GM19468 (cell line): ENCODE data around the gene PLXNB3.
"Not testable (repeated sequence)": the region's sequence is repeated elsewhere in the genome, so short reads cannot be mapped to it uniquely, and the experiment has no call there.

ENCODE experiments used
- ATAC-seq: cut with Tn5 transposase; IDR thresholded peaks from one replicate; pipeline ENCODE4 v1.9.1; 2021; ENCODE audit warnings: mild to moderate bottlenecking, moderate library complexity, moderate number of reproducible peaks; ENCODE audit not compliant: unreplicated experiment; ENCODE audit errors: extremely low read depth

PLXNB3 gene

DNA sequence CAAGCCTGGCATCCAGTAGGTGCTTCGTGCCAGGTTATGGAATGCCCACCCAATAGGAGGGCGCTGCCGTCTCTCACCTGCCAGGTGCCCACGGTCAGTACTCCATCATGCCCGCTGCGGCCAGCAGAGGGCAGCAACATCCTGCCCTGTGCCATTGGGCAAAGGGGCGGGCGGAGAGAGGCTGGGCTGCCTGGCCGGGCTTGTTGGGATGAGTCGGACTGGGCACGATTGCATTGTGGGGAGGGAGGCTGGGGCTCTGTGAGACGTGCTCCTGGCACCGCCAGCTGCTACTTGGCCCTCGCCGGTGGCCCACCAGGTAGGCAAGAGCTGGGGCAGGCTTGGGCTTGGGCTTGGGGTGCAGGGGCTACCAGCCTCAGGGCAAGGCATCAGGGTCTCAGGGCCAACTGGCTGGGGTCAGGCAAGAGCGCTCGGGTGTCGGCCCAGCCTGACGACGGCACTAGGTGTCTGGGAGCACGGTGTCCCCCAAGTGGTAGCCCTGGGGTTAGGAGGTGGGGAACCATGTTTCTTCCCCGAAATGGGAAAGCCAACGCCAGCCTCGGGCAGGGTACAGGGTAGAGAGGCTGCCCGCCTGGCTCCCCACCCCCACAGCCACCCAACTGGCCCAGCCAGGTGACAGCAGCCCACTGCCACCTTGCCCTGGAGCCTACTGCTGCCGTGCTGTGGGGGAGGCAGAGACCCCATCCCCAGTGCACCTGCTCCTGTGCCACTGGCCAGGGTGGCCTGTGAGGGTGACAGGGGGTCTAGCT, at the start of gene PLXNB3:
TSS of gene PLXNB3 (plus strand) at position 261 of the 767 bp plus-strand sequence. CDS start 1,287 bp downstream, outside the sequence.
- ATAC-seq = no peak

DNA sequence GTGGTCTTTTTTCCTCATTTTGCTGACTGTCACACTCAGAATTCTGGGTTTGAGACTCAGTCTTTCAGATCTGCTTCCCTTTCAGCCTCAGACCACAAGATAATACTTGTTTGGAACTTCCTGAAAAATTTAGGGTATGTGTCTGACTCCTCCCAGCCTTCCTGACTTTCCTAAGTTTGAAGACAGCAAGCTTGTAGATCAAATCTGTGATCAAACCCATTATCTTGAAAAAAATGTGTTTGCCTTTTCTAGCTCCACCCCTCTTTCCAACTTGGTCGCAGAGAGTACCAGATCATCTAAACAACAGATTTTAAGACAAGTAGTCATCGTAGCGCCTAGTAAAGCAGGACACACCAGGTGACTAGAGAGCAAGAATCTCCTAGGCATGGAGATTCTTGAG, 49.8 kb upstream of the PLXNB3 start:
- ATAC-seq = no peak

DNA sequence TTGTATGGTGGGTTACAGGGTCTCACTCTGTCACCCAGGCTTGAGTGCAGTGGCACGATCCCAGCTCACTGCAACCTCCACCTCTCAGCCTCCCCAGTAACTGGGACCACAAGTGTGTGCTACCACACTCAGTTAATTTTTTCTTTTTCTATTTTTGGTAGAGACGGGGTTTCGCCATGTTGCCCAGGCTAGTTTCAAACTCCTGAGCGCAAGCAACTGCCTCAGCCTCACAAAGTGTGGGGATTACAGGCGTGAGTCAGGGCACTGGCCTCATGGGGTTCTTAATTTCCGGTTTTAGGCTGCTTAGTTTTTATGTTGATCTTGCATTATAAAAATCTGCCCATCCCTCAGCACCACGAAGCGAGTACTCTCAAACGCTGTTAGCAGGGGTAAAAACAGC, 46.6 kb upstream of the PLXNB3 start:
- ATAC-seq = no peak

DNA sequence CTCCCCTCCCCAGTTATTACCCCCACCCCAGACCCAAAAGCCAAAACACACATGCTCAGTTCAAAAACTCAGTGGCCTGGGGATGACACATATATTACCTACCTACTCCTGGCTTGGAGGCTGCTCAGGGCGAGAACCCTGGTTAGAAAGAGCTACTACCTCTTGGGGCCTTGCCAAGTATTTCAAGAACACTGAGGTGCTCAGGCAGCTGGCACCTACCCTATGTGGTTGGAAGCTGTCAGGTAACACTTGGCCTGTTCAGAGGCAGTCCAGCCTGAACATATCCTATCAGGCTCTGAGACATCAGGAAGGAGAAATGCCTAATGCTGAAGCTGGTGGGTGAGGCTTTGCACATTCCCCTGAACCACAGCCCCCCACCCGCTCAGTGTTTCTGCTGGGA, 44.8 kb upstream of the PLXNB3 start:
- ATAC-seq = no peak

DNA sequence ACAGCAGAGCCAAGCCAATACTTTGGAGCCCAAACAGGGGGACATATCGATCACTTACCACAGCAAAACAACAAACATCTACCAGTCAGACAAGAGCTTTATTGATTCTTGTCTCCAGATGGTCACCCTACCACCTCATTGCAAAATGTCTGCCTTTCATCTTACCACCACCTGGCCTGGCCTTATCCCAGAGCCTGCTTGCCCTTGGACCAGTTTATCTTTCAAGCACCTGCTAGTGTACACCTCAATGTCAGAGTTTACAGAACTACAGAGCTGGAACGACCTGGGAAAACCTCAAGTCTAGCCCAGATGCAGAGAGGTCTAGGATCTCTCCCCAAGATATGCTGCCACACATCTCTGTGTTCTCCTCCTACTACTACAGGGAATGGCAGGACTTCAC, 44.3 kb upstream of the PLXNB3 start:
- ATAC-seq = no peak

DNA sequence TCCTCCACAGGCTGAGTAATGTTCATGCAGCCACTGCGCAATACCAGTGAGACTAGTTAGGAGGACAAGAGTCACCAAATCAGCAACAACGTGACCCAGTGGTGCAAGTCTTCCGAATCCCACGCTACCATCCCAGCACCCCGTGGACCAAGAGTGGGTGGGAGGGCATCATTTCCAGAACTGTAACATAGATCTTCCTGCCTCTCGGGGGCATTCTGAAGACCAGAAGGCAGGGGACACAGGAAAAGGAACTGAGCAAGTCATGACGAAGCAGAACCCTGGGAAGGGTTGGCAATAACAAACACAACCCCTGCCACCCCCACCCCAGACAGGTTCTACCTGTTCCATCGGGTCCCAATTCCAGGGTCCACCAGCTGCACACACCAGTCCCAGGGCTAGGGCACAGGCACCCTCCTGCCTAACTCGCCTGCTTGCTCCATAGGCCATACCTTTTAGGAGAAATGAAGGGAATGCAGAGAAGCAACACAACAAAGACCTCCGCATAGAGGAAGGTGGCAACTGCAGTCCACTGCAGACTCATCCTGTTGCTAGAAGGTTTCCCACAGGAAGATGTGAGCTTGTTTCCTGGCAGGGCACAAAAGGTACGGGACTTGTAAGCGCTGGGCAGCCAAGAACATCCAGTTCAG, 41.2 kb upstream of the PLXNB3 start:
- no peak for ATAC-seq

DNA sequence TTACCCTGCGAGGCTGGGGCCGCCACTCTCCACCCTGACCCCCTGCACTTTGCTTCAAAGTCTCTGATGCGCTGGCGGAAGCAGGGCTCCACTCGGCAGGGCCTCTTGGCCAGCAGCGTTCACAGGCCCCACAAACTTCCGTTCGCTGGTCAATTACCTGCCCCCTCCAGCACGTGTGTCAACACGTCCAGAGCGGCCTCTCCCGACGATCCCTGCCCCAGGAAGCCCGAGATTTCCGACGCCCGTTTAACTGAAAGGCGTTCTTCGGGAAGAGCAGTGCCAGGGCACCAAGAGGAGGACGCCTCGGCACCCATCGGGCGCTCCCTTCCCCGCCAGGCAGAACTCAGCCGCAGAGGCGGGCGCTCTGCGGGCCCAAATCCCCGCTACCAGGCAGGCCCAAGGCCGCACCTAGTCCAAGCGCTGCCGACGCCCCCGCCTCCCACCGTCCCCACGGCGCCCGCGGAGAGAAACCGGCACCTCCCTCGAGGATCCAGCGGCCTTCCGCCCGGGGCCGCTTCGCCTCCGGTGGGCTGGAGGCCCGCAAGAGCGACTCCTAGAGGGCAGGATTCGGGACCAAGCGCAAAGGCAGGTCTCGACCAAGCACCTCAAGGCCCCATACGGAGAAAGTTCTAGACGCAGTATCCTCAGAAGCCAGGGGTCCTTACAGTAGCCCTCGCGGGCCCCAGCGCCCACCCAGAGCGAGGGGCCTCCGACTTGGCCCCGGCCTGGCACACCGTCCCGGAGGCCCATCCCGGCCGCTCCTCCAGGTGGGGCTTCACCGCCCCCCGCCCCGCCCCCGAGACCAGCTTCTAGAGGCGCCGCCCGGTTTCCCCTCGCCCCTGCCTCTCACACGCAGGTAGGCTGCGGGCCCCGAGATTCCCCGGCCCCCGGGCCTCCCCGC, 40.4 kb upstream of the PLXNB3 start:
- ATAC-seq = peak; percentile 2

DNA sequence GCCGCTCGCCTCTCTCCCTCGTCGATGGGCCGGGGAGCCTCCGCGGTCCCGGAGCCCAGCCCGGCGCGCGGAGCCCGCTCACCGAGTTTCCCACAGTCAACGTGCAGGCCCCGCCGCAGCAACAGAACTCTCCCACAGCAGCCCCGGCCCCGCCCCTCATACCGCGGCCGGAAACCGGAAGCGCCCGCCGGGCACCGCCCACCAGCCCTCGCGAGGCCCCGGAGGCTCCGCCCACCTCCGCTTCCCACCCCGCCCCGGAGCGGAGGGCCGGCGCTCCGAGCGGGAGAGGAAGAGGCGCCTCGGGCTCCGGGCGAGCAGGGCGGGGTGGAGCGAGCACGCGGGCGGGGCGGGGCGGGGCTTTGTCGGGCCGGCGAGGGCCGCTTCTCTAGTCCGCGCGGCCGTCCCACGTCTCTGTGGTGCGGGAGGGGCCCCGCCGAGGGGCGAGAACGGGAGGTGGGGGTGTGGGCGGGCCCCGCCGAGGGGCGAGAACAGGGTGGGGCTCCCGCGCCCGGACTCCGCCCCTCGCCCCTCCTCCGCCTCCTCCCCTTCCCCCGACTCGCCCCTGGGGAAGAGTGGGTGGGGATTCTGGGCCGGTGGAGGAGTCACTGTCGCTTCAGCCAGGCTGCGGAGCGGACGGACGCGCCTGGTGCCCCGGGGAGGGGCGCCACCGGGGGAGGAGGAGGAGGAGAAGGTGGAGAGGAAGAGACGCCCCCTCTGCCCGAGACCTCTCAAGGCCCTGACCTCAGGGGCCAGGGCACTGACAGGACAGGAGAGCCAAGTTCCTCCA, 39.6 kb upstream of the PLXNB3 start, which contains the start of the genes ABCD1 and BCAP31:
TSS of gene ABCD1 (plus strand) at position 605 of the 787 bp plus-strand sequence. CDS start 411 bp downstream, outside the sequence.
TSS of gene BCAP31 (minus strand) at position 136 of the 787 bp plus-strand sequence. CDS start 1,143 bp downstream, outside the sequence.
- peak; percentile 38 for ATAC-seq

DNA sequence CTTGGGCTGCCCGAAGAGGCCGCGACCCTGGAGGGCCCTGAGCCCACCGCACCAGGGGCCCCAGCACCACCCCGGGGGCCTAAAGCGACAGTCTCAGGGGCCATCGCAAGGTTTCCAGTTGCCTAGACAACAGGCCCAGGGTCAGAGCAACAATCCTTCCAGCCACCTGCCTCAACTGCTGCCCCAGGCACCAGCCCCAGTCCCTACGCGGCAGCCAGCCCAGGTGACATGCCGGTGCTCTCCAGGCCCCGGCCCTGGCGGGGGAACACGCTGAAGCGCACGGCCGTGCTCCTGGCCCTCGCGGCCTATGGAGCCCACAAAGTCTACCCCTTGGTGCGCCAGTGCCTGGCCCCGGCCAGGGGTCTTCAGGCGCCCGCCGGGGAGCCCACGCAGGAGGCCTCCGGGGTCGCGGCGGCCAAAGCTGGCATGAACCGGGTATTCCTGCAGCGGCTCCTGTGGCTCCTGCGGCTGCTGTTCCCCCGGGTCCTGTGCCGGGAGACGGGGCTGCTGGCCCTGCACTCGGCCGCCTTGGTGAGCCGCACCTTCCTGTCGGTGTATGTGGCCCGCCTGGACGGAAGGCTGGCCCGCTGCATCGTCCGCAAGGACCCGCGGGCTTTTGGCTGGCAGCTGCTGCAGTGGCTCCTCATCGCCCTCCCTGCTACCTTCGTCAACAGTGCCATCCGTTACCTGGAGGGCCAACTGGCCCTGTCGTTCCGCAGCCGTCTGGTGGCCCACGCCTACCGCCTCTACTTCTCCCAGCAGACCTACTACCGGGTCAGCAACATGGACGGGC, 38.8 kb upstream of the PLXNB3 start:
- no peak for ATAC-seq

DNA sequence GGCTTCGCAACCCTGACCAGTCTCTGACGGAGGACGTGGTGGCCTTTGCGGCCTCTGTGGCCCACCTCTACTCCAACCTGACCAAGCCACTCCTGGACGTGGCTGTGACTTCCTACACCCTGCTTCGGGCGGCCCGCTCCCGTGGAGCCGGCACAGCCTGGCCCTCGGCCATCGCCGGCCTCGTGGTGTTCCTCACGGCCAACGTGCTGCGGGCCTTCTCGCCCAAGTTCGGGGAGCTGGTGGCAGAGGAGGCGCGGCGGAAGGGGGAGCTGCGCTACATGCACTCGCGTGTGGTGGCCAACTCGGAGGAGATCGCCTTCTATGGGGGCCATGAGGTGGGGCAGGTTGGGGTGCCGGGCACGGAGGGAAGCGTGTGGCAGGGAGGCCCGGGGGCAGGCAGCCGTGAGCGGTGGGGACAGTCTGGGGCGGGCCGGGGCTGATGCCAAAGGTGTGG, 38.2 kb upstream of the PLXNB3 start:
- no peak for ATAC-seq

DNA sequence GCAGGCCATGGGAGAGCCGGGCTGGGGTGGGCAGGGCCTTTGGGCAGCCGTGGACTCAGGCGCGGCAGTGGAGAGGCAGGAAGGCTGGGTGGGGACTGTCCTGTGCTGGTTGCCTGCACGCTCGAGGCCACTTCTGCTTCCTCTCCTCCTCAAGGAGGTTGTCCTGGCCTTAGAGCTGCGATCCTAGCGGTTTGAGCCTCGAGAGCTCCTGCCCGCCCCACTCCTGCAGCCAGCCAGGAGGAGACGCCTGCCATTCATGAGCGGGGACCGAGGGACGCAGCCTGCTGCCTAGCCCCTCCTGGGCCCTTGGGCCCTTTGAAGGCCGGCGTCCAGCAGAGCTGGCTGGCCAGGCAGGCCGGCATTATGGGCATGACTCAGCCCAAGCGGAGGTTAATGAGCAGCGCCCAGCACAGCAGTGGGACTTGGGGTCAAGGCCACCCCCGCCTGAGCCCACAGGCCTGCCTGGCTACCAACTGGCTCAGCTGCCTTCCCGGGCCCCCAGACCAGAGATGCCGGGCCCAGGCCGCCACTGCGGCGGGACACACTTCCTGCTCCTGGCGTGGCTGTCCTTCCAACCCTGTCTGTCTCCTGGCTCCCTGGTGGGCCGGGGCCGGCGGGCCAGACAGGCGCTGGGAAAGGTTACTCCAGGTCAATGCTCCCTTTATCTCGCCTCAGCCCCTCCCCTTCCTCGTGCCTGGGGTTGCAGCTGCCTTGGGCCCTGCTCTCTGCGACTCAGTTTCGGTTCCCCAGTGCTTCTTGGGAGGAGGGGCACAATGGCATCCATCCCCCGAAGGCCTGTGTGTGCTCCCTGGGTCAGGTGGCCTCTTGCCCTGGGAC, 37.5 kb upstream of the PLXNB3 start:
- no peak for ATAC-seq

DNA sequence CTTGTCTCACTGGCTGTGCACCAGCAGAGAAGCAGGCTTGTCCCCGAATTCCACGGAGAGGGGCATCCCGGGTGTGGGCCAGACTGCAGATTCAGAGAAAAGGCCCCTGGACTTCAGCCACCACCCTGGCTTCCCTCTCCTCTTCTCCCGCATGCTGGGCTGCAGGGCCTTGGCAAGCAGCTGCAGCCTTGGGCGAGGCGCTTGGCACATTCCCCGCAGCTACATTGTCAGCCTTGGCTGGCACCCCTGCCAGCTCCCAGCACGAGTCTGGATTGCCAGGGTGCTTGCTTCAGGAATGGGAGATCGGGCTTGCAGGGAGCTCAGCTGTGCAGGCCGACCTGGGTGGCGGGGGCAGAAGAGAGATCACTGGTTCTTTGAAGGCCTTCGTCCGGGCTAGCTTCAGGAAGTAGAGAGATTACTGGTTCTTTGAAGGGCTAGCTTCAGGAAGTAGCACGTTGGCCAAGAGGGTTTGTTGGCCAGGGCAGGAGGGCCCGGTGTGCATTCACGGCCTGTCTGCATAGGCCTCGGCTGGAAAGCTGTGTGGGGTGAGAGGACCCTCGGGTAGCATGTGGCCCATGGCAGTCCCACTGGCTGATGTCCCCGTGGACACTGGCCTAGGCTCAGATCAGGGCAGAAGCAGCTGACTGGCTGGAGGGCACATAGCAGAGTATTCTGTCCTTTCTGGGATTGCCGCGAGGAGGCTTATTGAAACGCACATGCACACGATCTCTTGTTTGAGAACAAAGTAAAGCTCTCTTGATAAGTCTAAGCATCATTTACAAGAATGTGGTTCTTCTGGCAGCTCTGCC, 36.7 kb upstream of the PLXNB3 start:
- no peak for ATAC-seq

DNA sequence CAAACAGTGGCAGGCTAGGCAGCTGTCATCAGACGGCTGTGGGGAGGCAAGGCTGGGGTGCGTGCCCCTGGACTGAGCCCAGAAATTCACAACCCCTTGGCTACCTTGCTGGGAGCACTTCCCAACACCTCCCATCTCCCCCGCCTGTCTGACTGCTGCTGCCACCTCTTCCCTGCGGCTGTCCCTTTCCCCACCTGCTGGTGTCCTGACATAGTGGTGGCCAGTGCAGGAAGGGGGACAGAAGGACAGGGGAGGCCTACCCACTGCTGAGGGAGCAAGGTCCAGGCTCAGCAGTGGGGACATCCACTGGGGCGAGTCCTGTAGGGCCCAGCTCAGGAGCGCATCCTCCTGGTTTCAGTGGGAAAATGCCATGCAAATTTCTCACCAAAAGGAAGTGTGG, 36.0 kb upstream of the PLXNB3 start:
- ATAC-seq = no peak

DNA sequence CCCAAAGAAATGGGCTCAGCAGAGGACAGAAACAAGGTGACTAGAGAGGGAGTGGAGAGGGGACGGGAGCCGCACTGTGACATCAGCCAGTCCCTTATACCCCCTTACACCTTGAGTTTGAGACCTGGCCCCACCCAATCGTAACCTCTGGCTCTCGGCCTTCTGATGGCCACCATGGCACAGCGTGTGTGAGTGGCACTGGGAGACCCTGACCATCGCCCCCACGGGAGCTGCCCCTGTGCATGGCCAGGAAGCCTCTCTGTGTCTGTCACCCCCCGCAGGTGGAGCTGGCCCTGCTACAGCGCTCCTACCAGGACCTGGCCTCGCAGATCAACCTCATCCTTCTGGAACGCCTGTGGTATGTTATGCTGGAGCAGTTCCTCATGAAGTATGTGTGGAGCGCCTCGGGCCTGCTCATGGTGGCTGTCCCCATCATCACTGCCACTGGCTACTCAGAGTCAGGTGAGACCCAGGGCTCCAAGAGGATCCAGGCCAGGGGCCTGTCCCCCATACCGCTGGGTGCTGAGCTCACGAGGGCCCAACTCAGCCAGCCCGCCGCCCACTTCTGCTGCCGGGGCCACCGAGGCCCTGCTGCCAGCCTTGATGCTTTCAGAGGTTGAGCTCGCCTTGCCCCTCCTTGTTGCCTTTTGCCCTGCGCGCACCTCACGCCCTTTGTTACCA, 35.0 kb upstream of the PLXNB3 start:
- no peak for ATAC-seq

DNA sequence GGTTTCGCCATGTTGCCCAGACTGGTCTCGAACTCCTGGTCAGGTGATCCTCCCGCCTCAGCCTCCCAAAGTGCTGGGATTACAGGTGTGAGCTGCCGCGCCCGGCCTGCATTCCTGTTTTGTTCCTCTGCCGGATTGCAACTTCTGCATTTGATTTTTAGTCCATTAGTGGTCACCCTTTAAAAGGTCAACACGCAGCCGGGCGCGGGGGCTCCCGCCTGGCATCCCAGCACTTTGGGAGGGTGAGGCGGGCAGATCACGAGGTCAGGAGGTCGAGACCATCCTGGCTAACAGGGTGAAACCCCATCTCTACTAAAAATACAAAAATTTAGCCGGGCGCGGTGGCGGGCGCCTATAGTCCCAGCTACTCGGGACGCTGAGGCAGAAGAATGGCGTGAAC, 33.9 kb upstream of the PLXNB3 start:
- ATAC-seq = not testable (repeated sequence)

DNA sequence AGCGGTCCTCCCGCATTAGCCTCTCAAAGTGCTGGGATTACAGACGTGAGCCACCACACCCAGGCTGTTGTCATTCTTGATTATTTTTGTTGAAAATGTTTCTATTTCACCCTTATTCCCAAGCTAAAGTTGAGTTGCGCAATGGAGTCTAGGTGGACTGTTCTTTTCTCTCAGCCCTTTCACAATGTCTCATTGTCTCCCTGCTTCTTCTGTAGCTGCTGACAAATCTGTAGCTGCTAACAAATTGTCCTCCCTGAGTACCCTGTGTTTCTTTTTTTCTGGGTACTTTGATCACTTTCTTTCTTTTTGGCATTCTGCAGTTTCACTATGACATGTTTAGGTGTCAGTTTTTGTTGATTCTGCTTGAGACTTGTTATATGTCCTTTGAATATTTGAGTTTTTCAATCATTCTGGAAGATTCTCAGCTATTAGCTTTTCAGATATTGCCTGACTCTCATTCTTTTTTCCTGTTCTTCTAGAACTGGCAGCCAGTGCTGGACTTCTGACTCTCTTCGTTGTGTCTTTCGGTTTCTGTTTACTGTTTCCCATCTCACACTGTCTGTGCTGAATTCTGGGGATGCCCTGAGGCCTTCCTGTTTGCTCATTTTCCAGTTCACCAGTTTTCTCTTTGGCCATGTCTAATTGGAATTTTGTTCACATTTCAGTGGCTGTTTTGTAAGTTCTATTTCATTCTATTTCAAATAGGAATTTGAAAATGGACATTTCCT, 32.8 kb upstream of the PLXNB3 start:
- no peak for ATAC-seq
